Measurements from ENCODE around the gene PRPF18.
A peak's percentile ranks its signal among the peaks of the same experiment; 100 is the strongest.

Gene PRPF18

GRCh38 chr10:13659887-13660550 is 73.3 kb downstream of the PRPF18 start (continued):
- TF ChIP-seq, protein P1, sequence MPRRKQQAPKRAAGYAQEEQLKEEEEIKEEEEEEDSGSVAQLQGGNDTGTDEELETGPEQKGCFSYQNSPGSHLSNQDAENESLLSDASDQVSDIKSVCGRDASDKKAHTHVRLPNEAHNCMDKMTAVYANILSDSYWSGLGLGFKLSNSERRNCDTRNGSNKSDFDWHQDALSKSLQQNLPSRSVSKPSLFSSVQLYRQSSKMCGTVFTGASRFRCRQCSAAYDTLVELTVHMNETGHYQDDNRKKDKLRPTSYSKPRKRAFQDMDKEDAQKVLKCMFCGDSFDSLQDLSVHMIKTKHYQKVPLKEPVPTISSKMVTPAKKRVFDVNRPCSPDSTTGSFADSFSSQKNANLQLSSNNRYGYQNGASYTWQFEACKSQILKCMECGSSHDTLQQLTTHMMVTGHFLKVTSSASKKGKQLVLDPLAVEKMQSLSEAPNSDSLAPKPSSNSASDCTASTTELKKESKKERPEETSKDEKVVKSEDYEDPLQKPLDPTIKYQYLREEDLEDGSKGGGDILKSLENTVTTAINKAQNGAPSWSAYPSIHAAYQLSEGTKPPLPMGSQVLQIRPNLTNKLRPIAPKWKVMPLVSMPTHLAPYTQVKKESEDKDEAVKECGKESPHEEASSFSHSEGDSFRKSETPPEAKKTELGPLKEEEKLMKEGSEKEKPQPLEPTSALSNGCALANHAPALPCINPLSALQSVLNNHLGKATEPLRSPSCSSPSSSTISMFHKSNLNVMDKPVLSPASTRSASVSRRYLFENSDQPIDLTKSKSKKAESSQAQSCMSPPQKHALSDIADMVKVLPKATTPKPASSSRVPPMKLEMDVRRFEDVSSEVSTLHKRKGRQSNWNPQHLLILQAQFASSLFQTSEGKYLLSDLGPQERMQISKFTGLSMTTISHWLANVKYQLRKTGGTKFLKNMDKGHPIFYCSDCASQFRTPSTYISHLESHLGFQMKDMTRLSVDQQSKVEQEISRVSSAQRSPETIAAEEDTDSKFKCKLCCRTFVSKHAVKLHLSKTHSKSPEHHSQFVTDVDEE (CRISPR knock-in tag; IDR thresholded peaks at IDR 0.05) = no peak

DNA sequence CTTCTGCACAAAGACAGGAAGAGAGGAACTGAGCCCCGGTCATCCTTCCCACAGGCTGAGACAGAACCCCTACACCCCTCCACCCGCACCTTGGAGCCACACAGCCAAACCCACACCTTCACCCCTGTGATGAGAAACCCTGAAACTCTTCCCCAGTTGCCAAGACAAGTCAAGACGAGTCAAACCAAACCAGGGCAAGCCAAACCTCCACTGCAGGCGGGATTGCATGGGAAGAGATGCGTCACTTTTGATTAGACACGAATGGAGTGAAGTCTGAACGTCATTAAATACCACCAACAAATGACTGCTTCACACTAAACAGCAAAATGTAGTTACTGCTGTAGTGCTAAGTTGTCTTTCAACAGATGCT is 73.8 kb downstream of the PRPF18 start:
- TF ChIP-seq ZC3H10 (CRISPR knock-in tag; IDR thresholded peaks at IDR 0.05) (no peak), TCF4 (CRISPR knock-in tag; IDR thresholded peaks at IDR 0.05; ENCODE audit: borderline replicate concordance) (no peak), CREB5 (CRISPR knock-in tag; IDR thresholded peaks at IDR 0.05; ENCODE audit: low read depth) (no peak), GLIS3 (CRISPR knock-in tag; IDR thresholded peaks at IDR 0.05) (no peak), SNAI2 (CRISPR knock-in tag; IDR thresholded peaks at IDR 0.05) (no peak), CSDC2 (CRISPR knock-in tag; IDR thresholded peaks at IDR 0.05) (no peak), ZNF70 (CRISPR knock-in tag; IDR thresholded peaks at IDR 0.05) (no peak), ARNTL (CRISPR knock-in tag; IDR thresholded peaks at IDR 0.05; ENCODE audit: borderline replicate concordance, low read depth) (no peak), ZFP30 (CRISPR knock-in tag; IDR thresholded peaks at IDR 0.05) (no peak), PPARA (CRISPR knock-in tag; IDR thresholded peaks at IDR 0.05; ENCODE audit: borderline replicate concordance) (no peak), ZFP3 (CRISPR knock-in tag; IDR thresholded peaks at IDR 0.05) (no peak), OSR1 (CRISPR knock-in tag; IDR thresholded peaks at IDR 0.05) (no peak), BACH2 (CRISPR knock-in tag; IDR thresholded peaks at IDR 0.05; ENCODE audit: borderline replicate concordance) (no peak), ZNF8 (CRISPR knock-in tag; IDR thresholded peaks at IDR 0.05) (no peak)
- TF ChIP-seq, protein P1 (CRISPR knock-in tag; IDR thresholded peaks at IDR 0.05) = no peak
- TF ChIP-seq, protein P2, sequence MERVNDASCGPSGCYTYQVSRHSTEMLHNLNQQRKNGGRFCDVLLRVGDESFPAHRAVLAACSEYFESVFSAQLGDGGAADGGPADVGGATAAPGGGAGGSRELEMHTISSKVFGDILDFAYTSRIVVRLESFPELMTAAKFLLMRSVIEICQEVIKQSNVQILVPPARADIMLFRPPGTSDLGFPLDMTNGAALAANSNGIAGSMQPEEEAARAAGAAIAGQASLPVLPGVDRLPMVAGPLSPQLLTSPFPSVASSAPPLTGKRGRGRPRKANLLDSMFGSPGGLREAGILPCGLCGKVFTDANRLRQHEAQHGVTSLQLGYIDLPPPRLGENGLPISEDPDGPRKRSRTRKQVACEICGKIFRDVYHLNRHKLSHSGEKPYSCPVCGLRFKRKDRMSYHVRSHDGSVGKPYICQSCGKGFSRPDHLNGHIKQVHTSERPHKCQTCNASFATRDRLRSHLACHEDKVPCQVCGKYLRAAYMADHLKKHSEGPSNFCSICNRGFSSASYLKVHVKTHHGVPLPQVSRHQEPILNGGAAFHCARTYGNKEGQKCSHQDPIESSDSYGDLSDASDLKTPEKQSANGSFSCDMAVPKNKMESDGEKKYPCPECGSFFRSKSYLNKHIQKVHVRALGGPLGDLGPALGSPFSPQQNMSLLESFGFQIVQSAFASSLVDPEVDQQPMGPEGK (CRISPR knock-in tag; IDR thresholded peaks at IDR 0.05; ENCODE audit: borderline replicate concordance) = no peak
- peak; percentile 42 for ATAC-seq

GRCh38 chr10:13661256-13661655 is 74.5 kb downstream of the PRPF18 start:
- no peak for TF ChIP-seq TOX (CRISPR knock-in tag; IDR thresholded peaks at IDR 0.05; ENCODE audit: borderline replicate concordance)
- no peak for TF ChIP-seq ZFP30 (CRISPR knock-in tag; IDR thresholded peaks at IDR 0.05)
- no peak for TF ChIP-seq ESRRG (CRISPR knock-in tag; IDR thresholded peaks at IDR 0.05)
- no peak; the same call in 2 of the 3 replicates for ATAC-seq

DNA sequence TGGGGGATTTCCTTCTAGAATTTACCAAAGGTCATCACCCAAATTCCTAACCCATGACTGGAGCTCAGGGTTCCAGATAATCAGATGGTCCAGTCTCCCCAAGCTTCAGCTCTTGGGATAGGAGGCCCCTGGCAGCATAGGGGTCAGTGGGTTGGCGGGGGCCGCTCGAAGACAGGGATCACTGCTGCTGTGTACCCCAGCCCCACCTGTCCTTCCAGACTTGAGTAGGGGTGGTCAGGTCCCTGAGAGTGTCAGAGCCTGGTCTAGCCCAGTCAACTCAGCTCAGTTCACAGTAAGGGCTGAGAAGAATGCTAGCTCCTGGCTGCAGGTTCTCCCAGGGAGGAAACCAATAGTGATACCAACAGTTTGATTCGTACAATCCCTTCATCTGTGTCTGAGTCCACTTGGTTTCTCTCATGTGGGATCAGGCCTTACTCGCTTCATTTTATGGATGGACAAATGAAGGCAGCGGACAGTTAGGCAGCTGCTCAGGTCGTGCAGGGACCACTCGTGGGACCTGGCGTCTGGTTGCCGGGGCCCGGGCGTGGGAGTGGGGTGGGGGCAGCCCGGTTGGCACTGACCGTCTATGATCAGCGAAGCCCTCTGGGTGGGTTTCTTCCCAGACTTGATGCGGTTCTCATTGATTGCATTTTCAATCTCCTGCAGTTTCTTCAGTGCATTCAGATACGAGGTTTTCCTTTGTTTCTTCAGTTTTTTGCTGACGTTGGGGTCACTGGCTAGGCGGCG is 78.9 kb downstream of the PRPF18 start:
- no peak for ATAC-seq
- TF ChIP-seq CSDC2 (CRISPR knock-in tag; IDR thresholded peaks at IDR 0.05) (no peak), ZNF565 (CRISPR knock-in tag; conservative IDR thresholded peaks at IDR 0.05; ENCODE audit: low read depth) (no peak), ZFP30 (CRISPR knock-in tag; IDR thresholded peaks at IDR 0.05) (no peak), OSR1 (CRISPR knock-in tag; IDR thresholded peaks at IDR 0.05) (no peak), ESRRG (CRISPR knock-in tag; IDR thresholded peaks at IDR 0.05) (no peak)
- TF ChIP-seq, protein P3, sequence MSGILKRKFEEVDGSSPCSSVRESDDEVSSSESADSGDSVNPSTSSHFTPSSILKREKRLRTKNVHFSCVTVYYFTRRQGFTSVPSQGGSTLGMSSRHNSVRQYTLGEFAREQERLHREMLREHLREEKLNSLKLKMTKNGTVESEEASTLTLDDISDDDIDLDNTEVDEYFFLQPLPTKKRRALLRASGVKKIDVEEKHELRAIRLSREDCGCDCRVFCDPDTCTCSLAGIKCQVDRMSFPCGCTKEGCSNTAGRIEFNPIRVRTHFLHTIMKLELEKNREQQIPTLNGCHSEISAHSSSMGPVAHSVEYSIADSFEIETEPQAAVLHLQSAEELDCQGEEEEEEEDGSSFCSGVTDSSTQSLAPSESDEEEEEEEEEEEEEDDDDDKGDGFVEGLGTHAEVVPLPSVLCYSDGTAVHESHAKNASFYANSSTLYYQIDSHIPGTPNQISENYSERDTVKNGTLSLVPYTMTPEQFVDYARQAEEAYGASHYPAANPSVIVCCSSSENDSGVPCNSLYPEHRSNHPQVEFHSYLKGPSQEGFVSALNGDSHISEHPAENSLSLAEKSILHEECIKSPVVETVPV (CRISPR knock-in tag; IDR thresholded peaks at IDR 0.05) = no peak

Data from SK-N-SH treated with all-trans-retinoic acid at 6 μM for 48 hours (cell line).